GM18873 (cell line): ENCODE data around the gene STC2.

ENCODE experiments used
- ATAC-seq: cut with Tn5 transposase; IDR thresholded peaks from one replicate; pipeline ENCODE4 v1.9.1; 2021; ENCODE audit warnings: mild to moderate bottlenecking, moderate library complexity, moderate number of reproducible peaks; ENCODE audit not compliant: unreplicated experiment, low FRiP score

Gene STC2

DNA sequence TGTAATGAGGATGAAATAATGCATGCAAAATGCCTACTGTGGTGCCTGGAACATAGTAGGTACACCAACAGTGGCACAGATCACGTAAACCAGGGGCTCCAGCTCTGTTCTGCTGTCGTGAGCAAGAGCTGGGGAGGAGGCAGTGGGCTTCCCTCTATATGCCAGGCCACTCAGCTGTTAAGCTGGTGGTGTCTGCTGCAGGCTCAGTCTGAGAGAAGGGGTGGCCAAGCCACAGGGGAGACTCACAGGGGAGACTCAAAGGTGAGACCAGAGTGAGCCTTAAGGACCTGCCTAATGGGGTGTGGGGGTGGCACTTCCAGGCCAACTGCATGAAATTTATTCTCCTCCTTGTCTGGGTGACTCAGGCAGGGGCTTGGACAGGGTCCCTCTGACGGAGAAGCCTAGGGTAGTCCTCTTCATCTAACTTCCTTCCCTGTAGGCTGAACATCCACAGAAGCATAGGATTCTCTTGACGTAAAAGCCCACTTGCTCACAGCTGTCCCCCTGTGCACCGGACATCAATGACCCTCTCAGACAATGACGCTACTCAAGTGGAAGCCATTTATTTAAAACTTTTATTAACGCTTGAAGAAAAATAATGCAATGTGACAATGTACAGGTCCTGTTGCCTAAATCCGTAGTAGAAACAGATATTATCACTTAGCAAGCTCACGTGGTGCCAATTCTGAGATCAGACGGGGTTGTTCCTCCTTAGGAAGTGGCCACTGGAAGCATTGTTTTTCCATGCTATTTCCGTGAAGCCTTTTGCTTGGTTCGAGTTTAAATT is 13.9 kb downstream of the STC2 start:
- ATAC-seq = no peak

DNA sequence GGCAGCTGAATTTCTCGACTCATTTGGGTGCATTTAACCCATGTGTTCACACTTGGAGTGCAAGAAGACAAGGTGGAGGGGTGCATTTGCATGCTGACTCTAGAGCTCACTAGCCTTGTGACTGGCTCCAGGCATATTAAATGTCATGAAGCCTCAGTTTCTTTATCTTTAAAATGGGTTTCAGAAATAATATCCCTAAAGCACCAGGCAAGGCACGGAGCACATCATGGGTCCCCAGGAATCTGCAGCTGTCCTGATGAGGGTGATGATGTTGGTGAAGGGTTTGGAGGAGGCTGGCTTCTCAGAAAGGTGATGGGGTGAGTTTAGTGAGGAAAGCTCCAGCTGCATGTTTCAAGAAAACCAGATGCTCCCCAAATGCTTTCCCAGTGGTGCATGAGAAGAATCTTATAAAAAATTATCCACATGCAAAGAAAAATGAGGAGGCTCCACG is 14.8 kb downstream of the STC2 start:
- no peak for ATAC-seq

DNA sequence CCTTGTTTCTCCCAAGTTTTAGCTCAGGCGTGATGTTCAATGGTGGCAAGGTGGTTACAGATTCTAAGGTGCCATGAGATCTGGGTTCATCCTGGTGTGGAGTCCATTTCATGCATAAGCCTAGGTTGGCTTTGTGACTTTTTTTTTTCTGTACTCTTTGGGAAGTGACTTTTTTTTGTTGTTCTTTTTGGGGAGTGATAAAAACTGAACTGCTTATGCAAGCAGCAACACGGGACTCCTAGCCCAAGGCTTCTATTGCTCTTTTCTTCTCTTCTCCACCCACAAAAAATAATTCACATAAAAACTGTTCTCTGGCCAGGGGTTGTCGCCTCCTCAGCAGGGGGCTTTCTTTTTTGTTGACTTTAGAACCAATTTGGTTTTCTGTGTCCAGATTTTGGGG is 15.4 kb downstream of the STC2 start:
- no peak for ATAC-seq

DNA sequence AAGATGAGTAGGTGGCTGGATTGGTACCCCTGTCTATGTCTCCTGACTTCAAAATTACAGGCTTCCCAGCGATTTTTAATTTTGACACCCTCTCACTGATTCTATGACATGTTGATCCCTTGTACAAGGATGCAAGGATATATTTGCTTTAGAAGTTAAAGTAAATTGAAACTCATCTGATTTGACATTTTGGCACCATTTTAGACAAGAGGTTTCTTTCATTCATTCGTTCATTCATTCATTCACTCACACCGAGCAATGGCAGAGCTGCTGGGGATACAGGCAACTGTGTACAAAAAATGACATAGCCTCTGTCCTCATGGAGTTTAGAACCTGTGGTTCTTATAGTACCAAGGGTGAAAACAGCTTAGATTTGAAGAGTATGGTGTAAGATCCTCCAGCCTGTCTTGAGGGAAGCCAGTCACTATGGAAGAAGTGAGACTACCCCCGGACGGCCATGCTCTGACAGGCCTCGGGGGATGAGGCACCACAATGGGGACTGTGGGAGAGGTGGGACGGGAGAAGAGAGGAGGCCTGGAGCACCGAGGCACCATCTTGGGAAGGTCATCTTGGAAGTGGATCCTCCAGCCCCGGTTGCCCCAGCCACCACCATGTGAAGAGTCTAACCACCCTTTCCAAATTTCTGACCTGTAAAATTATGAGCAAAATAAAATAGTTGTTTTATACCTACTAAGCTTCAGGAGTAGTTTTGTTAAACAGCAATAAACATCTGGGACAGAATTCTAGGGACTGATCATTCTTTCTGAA is 16.2 kb downstream of the STC2 start:
- ATAC-seq = no peak

DNA sequence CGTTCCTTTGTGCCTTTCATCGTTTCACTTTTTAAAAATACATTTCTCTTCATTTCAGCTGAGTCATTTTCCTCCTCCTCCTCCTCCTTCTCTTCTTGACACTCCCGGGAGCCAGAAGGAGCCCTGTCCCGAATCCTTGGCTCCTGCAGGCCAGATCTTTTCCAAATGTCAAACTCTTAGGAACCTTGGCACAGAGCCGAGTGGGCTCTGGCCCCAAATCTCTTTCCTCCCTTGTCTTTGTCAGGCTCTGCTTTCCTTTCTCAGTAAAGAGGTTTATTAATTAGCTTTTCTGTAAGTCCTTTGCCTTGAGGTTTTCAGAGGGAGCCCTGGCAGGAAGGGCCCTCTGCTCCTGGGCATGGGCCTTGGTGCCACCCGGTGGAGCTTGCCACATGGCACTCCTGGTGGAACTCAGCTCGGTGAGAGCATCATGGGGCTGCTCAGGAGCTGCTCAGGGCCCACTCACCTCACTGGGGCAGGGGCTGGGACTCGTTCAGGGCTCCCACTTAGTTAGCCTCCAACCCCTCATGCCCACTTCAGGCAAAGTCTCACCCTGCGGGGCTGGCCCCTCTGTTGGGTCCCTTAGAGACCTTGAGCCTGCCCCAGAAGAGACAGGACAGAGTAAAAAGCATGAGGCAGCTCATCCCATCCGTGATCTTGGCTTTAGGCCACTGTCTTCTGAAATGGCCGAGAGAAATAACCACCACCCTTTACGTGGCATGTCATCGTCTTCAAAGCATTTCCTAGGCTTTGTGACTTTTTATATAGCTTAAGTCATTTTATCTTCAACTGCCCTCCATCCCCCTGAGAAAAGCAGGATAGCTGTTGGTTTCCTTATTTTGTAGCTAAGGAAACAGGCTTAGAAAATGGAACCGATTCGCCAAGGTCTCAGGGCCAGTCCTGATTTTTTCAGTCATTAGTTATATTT is 17.1 kb downstream of the STC2 start:
- ATAC-seq = no peak

DNA sequence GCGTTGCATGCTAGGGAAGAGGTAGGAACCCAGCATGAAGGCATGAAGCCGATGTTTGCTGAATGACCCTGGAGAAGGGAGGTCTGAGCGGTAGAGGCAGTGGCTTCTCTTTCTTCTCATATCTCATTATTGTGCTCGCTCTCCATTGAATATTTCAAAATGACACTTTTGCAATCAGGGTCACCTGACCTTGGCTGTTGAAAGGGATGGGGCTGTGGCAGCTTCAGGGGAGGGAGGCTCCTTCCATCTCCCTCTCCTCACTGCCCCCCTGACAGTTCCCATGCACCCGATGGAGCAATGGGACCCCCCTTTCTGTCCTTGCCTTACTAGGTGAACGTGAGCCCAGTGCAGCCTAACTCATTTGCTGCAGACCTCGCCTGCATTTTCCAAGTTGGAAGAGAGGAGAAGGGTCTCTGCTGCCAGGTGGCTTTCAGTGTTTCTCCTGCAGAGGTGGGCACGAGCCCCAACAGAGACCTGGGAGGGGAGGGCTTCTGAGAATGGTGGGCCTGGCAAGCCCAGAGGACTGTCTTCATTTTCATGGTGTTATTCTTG is 17.9 kb downstream of the STC2 start:
- ATAC-seq = no peak

DNA sequence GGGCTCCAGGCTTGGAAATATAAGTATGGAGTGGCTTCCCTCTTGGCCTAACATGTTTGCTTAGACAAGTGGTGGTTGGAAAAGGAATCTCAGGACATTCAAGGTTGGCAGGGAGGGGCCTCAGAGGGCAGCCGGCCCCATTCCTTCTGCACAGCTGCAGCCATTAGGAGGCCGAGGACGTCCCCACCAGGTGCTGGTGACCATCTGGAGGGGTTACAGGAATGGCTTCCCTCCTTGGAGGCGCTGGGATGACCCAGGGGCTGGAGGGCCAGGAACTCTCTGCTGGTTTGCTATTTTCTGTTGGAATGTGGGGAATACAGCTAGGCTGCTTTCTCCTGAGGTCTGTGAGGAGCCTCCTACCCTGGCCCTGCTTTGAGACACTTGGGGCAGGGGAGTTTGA is 18.5 kb downstream of the STC2 start:
- ATAC-seq = no peak

DNA sequence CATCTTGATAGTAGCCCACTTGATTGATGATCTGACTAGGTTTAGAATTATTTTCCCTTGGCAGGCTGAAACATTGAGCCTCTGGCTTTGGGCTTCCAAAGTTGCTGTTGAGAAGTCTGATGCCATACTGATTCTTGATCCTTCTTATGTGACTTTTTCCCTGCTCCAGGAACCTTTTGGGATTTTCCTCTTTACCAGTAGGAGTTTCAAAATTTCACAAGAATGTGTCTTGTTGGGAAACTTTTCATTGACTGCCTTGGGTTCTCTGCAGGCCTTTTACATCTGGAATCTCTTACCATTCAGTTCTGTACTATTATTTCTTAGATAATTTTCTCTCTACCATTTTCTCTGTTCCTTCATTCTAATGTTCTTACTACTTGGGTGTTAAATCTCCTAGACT is 20.0 kb downstream of the STC2 start:
- no peak for ATAC-seq

DNA sequence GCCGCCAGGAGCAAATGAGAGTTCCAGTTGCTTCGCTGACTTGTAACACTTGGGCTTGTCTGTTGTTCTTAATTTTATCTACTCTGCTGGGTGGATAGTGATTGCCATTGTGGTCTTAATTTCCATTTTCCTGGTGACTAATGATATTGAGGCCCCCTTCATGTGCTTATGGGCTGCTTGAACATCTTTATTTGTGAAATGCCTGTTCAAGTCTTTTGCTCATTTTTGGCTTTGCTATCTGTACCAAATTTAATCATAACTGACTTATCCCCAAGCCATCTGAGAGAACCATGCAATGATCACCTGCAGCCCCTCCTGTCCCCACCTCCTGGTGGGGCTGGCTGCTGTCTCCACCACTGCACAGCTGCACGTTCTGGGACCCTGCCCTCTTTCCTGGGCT is 20.5 kb downstream of the STC2 start:
- ATAC-seq = no peak

DNA sequence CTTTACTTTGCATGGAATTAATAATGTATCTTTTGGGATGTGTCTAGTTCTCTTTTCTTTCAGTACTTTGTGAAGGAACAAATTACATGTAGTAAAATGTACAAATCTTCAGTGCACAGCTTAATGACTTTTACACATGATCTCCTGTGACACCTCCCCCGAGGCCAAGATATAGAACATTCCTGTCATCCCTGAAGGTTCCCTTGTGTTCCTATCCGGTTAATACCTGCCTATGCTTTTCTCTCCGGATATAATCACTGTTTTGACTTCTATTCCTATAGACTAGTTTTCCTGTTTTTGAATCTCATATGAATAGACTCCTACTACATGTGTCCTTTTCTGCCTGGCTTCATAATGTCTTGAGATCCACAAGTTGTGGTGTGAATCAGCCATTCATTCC is 21.5 kb downstream of the STC2 start:
- no peak for ATAC-seq

DNA sequence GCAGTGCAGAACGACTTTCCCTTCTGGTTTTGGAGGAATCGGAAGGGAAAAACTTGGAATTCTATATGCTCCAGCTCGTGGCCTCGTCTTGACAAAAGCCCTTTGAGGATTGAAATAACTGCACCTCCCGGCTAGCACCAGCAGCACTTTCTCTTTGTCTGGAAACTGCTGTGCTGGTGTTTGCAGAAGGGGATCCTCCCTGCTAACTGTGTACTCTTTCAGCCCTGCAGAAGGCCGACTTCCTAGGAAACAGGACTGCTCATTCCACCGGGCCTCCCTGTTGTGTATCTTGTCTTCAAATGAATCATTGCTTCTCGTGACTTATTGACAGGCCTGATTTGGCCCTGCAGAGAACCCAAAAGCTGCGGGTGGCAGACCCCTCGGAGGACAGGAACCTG is 23.6 kb downstream of the STC2 start:
- no peak for ATAC-seq

DNA sequence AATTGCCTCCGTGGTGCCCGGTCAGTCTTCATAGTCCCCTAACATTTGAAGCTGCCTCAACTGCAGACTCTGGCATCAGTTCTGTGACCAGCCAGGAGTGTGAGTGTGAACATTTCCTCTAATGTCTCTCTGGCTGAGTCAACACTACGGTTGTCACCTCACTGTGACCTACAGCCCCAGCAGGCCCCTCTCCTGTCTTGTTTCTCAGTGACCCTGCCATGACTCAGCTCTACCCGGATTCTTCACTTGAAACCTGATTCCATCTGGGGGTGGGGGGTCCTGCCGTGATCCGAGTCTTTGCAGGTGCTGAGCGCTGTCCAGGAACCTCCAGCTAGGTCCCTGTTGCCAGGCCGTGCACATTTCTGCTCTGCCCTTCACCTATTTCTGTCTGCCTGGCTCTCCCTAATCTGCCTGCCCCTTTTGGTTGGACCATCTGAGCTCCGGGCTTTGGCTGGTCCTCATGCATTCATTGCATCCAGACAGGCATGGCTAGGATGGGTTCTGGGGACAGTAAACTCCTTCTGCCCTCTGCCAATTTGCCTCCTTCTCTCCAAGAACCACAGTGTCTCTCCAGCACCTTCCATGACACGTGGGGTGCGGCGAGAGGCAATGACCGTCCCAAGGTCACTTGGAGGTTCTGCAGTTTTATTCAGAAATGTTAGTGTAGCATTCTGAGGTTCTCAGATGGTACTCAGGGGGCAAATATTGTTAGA is 24.2 kb downstream of the STC2 start:
- ATAC-seq = no peak

DNA sequence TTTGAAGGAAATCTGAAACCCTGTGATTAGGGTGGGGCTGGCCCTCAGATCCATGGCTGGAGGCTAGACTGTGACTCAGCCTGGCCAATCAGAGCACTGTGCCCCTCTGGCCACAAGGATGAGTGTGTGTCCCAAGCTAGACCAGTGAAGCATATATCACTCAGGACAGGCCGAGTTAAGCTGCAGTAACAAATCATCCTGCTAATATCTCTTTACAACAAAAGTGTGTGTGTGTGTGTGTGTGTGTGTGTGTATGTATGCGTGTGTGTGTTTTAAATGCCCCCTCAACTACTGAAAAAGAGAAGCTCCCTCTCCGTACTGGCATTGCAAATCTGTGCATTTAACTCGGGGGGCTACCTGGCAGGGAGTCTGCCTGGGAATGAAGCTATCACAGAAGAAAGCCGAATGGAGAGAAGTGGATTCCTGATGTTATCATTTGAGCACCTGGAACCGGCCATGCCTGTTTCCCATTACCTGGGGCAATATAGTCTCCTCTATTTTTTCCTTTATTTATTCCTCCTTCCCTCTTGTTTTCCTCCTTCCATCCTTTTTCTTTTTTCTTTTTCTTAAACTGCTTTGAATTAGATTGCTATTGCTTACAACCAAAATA is 25.6 kb downstream of the STC2 start:
- ATAC-seq = no peak

DNA sequence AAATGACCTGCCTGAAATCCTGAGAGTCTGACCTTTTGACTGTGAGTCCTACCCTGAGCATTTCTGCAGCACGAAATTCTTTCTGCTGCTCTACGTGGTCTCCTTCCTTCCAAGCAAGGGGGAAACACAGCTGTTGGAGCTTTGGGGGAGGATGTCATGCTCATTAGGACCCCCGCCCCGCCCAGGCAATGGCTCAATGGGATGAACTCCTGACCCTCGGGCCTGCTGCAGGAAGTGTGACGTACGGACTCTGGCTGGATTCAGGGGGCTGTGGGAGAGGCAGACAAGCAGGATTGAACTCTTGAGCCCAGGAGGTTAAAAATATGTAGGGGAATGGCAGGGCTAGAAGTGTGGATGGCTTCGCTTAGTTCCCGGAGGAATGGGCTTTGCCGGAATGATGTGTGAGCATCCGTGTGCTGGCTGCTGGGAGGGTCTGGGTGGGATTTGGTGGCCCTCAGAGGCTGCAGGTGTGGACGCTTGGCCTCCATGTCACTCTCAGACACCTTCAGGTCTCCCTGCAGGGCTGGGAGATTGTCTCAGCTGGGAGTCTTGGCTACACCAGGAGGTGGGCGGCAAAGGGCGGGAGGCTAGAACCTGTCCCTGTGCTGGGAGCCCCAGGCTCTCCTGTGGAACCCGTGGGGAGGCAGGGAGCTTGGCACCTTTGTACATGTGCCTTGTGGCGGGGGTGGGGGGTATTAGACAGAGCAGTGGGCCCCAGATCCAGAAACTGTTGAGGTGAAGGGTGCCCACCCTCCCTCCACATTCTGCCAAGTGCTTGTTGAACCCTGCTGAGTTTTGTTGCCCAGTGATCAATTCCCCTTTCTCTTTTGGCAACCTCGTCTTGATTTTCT is 26.3 kb downstream of the STC2 start:
- ATAC-seq = no peak

DNA sequence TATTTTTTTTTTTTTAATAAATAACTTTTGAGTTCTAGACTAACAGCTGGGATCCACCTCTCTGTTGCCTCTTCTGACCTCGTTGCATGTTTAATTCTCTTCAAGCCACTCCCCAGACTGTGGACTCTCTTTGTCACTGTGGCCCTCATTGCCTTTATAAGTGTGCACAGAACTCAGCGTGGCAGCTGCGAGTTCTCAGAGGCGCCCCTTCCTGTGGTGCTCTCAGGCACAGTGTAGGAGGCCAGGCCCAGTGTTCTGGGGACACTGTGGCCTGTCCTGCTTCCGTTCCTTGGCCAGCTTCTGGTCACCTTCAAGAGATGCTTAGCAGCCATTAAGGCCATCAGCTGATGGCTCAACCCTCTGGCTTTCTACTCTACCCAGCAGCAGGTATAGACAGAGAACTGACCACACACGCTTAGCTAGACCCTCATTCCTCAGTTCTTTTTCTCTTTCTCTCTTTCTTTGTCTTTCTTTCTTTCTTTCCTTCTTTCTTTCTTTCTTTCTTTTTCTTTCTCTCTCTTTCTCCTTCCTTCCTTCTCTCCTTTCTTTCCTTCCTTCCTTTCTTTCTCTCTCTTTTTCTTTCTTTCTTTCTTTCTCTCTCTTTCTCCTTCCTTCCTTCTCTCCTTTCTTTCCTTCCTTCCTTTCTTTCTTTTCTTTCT is 27.7 kb downstream of the STC2 start:
- ATAC-seq = no peak

DNA sequence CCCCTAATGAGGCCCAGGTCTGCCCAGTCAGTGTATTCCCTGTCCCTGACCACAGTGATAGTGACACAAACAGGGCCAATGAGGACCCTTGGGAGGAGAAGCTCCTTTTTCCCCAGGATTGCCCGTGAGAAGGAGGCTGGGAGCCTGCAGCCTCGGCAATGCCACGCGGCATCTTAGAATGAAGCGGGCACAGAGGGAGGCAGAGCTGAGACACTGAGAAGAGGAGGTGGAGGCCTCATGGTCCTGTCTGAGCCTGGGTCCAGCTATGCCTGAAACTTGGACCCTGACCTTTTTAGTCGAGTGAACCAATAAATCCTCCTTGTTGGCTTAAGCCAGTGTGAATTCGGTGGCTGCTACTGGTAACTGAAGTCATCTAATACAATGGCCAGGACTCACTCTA is 28.4 kb downstream of the STC2 start:
- ATAC-seq = no peak

DNA sequence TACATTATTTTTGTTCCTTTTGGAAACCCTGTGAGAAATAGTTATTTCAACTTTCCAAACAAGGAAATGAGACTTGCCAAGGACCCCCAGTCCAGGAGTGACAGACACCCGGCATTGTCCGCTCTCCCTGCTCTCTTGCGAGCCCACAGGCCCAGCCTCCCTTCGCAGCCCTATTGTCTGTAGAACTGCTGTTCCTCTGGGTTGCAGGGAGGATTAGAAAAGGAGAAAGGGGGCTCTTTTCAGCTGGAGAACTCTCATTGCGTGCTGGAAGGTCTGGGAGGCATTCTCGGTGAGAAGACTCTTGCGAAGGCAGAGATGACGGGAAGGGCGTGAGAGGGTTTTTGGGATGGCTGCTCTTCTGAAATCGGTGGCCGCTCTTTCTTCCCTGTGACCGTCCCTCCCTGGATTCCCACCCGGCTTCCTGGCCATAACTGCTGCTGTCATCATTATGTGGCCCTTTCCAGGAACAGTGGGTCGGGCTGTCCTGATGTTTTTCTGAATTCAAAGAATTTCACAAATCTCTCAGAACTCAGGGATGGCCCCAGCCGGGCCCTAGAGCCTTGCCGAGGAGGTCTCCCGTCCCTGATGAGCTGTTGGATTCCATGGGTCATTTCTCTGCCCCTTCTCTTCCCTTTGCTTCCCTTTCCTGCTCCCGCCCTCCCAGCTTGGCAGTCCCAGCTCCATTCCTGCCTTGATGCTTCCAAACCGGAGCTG is 29.8 kb downstream of the STC2 start:
- ATAC-seq = no peak

DNA sequence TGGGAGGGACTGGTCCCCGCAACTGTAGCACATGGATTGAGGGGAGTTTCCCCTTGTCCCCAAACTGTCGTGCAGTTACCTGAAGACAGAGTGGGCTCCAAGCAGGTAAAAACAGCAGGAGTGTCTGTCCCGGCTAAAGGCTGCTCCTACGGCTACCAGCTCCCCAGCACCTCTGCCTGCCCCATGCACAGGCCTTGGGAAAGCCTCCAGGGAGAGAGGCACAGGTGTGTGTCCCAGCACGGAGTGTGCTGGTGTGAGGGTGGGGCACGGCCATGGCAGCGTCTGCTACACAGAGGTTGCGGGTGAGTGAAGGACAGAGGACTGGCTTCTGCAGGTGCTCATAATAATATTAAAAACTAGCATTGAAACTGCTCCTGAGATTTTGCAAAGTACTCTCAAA is 30.4 kb downstream of the STC2 start:
- ATAC-seq = no peak
